ENCODE data around the gene GAST.
"Not testable (repeated sequence)": the region's sequence is repeated elsewhere in the genome, so short reads cannot be mapped to it uniquely, and the experiment has no call there.

The GAST gene

GRCh38 chr17:41684035-41684434 is 28.1 kb upstream of the GAST start:
- no peak for DNase-seq

DNA sequence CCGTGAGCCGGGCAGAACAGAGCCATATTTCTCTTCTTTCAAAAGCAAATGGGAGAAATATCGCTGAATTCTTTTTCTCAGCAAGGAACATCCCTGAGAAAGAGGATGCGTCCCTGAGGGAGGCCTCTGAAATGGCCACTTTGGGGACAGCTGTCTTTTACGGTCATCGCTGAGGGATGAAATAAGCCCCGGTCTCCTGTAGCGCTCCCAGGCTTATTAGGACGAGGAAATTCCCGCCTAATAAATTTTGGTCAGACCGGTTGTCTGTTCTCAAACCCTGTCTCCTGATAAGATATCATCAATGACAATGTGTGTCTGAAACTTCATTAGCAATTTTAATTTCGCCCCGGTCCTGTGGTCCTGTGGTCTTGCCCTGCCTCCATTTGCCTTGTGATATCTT is 26.4 kb upstream of the GAST start:
- not testable (repeated sequence) for DNase-seq

GRCh38 chr17:41686281-41686680 is 25.9 kb upstream of the GAST start:
- no peak for DNase-seq

DNA sequence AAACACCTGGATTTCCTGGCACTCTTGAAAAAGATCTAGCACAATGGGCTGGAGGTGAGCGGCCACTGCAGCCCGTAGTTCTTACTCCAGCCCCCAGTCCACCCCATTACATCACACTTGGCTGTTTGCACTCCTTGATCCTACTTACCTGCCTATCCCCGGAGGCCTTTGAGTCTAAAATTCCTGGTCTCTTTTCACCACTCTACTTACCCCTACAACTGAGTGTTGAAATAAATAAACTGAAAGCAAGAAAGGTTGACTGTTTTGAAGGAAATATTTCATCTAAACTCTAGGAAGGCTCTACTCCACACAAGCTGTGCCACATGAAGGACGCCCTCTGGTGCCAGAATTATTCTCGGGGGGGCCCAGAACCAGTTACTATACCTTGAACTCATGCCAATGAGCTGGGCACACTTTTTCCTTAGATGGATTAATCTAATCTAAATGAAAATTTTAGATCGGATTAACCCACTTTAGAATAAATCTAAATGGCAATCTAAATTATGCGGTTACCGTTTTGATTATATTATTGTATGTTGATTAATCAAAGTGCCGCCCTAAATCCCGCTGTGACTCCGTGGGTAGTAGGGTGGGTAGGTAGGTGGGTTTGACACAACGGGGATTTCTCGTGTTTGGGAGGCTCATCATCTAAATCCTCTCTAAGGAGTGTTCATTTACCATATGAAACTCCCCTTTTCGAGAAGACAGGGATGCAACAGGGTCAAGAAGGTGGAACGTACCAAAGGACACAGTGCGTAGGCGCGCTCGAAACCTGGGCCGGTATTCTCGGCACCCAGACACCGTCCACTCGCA is 24.1 kb upstream of the GAST start:
- peak in 3 of 14 donors; percentile 24 to 70 (median 32) for DNase-seq

DNA sequence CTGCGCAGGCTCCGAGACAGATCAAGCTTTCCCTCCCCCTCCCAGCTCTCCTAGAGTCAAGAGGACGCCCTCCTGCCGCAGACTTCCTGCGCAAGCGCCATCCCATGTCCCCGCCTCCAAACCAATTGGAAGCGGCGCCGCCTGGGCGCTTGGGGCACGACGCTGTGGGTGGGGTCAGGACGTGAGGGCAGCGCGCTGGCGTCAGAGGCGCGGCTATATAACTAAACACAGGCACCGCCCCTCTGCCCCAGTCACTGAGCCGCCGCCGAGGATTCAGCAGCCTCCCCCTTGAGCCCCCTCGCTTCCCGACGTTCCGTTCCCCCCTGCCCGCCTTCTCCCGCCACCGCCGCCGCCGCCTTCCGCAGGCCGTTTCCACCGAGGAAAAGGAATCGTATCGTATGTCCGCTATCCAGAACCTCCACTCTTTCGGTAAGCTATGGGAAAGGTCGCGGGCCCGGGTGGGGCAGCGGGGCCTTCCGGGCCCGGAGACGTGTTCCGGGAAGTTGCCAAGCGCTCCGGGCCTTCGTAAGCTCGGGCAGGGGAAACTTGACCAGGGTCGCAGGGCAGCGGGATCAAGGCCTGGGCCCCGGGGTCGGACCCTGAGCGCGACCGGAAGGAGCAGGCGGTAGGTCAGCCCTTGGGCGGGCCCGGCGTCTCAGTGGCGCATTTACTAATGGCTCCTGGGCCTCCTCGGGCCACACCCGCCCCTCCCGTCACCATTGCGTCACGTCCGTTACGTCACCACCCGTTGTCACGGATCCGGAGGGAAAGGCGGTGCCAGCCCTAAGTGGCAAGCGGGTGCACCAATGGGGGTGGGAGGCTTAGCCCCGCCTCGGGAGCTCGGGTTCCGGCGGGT is 23.3 kb upstream of the GAST start, which contains the start of gene EIF1:
Gene EIF1 (plus strand): TSS at position 245 of the 856 bp plus-strand sequence. CDS start 154 bp downstream, at position 399.
- DNase-seq, result peak; percentile 89 to 100 (median 99)

DNA sequence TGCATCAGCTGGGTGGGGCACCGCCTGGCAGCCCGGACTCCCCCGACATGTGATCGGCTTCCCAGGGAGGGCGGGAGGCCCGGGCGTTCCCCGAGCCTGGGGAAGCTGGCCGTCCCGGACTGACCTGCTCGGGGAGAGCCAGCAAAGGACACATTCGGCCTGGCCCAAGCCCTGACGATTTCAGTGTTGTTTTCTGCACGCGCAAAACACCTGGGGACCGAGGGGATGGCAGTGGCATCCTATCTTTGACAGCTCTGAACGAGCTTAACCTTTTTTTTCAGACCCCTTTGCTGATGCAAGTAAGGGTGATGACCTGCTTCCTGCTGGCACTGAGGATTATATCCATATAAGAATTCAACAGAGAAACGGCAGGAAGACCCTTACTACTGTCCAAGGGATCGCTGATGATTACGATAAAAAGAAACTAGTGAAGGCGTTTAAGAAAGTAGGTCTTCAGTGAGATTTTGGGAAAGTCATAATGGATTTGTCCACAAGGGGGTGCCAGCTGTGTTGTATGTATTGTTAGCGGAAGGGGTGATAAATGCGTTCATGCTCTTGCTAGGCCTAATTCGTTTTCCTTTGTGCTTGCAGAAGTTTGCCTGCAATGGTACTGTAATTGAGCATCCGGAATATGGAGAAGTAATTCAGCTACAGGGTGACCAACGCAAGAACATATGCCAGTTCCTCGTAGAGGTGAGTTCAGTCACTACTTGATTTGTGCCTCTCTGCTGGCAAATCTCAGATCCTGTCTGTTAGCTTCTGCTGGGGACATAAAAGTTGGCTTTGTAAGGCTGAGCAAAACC is 22.4 kb upstream of the GAST start:
- DNase-seq, result peak in 2 of 14 donors; percentile 24 to 32

- DNase-seq, result no peak
Measured at GRCh38 chr17:41690497-41690896, 21.6 kb upstream of the GAST start.

DNA sequence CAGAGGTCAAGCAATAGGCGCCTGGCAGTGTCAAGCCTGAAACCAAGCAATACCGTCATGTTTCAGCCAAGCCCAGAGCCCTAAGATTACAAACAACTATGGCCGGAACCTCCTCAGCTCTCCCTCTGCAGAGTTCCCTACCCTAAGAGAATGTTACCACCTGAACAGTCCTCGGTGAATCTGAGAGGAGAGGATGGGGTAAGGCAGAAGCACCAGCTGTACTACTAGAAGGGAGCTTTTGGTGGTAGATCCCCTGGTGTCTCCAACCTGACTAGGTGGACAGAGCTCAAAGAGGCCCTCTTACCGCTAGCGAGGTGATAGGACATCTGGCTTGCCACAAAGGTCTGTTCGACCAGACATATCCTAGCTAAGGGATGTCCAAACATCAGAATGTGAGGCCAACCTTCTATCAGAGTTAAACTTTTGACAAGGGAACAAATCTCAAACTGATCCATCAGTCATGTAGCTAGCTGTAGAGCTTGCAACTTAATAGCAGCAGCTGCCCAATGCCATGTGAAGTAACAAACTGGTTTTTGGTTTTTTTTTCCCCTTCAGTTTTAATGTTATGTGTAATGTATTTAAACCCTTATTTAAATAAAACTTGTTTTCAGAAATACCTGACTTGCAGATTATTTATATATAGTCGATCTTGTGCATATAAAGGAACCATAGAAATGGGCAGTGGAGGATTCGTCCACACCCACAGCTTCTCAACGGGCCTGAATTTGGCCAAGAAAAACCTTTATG is 20.9 kb upstream of the GAST start:
- no peak for DNase-seq

GRCh38 chr17:41692722-41693521 is 19.2 kb upstream of the GAST start:
- no peak for DNase-seq

GRCh38 chr17:41695134-41695661 is 16.9 kb upstream of the GAST start:
- DNase-seq, result no peak

DNA sequence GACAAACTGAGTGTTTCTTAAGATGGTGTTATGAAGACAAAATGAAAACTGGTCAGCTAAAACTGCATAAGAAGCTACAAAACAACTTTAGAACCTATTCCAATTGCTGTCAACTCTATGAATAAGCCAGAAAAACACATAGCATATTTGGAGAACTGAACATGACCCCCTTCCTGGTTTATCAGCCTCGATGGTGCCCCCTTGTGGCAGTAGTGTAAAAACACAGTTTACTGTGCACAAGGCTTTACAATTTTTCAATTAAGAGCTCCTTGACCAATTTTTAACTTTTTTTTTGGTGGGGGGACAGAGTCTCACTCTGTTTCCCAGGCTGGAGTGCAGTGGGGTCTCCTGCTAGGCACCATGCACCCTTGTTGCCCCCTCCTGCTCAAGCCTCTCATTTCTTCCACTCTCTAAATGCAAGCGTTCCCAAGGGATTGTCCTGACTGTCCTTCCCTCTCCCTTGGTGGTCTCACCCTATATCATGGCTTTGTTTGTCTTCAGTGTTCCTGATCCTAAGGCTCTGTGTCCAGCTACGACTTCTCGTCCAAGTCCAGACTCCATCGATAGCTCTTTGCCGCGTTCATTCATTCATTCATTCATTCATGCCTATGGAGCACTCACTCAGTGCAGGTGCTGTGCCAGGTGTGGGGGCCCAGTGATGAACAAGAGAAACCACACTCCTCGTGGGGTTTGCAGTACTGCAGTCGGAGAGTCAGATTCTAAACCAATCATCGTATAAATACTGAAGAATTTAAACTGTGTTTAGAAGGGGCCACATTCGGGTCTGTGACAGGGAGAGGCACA is 16.0 kb upstream of the GAST start:
- peak in 6 of 14 donors; percentile 11 to 21 (median 18) for DNase-seq

GRCh38 chr17:41697122-41697962 is 14.8 kb upstream of the GAST start:
- DNase-seq, result peak in 12 of 14 donors; percentile 7 to 71 (median 30)

DNA sequence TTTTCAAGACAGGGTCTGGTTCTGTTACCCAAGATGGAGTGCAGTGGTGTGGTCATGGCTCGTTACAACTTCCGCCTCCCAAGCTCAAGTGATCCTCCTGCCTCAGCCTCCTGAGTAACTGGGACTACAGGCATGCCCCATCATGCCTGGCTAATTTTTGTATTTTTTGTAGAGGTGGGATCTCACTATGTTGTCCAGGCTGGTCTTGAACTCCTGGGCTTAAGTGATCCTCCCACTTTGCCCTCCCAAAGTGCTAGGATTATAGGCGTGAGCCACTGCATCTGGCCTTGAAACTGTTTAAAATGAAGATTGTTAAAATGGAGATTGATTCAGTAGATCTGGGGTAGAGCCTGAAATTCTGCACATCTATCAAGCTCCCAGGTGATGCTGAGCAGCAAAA is 11.3 kb upstream of the GAST start:
- not testable (repeated sequence) for DNase-seq

DNA sequence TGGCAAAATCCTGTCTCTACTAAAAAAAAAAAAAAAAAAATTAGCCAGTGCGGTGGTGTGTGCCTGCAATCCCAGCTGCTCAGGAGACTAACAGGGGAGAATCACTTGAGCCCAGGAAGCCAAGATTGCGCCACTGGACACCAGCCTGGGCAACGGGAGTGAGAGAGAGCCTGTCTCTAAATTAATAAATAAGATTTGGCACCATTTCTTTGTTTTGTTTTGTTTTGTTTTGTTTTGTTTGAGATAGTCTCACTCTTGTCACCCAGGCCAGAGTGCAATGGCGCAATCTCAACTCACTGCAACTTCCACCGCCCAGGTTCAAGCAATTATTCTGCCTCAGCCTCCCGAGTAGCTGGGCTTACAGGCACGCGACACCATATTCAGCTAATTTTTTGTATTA is 9.4 kb upstream of the GAST start:
- DNase-seq, result no peak

- peak in 3 of 14 donors; percentile 7 to 58 (median 8) for DNase-seq
Measured at GRCh38 chr17:41705271-41705991, 6.7 kb upstream of the GAST start.

GRCh38 chr17:41707803-41708669 is 4.1 kb upstream of the GAST start:
- no peak for DNase-seq

Measured in C1 segment of cervical spinal cord (tissue), 14 donors.